GM12873 (cell line): ENCODE data around the gene GLB1L2.

Source experiments
- CTCF ChIP-seq: IDR thresholded peaks from 2 replicates; pipeline ENCODE4 v1.5.1; 2012; ENCODE audit warnings: low read depth, mild to moderate bottlenecking, moderate library complexity, low read length, control low read depth; ENCODE audit not compliant: insufficient read depth; ENCODE audit errors: missing control alignments

Gene GLB1L2

DNA sequence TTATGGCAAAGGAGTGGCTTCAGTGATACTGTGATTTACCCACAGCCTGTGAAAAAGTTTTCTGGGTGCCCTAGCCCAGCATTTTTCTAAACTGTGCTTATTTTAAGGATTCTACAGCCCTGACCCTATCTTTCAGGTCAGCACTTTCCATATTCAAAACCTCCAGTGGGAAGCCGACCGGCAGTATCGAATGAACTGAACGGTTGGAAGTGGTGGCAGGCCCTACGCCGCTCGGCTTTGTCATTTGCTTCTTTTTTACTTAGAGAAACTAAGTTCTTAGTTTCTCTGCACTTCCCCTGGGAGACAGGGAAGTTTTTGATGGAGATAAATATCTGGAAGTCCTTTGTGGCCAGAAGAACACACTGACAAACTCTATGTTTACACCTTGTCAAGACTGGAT lies 994 bp downstream of the GLB1L2 start:
- no peak for TF ChIP-seq CTCF

- TF ChIP-seq CTCF = no peak
Measured at GRCh38 chr11:134333312-134333711, 1.5 kb downstream of the GLB1L2 start.

- no peak for TF ChIP-seq CTCF
Measured at GRCh38 chr11:134333946-134334345, 2.2 kb downstream of the GLB1L2 start.

DNA sequence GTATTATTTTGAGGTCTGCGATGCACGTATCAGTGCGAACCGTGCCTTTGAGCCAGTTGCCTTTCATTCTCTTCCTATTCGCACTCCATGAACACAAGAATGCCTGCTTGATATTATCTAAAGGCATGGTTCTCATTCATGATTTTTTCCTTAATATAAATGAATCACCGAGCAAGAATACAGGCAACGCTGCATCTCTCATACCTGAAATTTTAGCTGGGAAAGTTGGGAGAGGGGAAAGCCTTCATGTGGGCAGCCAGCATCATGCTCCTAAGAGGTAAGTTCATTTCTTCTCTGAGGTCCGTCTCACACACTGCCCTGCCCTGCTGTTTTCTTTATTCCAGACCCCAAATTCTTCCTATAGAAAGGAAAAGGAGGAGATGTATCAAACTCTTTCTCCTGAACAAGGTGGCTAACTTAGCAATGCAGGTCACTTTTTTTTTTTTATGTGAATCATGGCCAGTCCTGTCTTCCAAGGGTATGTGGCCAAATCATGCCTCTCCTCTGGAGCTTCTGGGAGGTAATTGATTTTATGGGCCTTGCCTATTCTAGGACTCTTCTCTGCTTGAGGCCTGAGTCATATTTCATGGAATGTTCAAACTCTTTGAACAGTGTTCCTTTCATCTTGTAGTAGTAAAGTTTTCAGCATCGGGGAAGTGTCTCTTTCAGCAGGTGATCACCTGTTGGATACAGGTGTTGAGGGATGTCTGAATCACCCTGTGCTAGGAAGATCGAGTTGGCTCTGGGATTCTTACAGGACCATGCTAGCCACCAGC lies 3.2 kb downstream of the GLB1L2 start:
- TF ChIP-seq CTCF = no peak

DNA sequence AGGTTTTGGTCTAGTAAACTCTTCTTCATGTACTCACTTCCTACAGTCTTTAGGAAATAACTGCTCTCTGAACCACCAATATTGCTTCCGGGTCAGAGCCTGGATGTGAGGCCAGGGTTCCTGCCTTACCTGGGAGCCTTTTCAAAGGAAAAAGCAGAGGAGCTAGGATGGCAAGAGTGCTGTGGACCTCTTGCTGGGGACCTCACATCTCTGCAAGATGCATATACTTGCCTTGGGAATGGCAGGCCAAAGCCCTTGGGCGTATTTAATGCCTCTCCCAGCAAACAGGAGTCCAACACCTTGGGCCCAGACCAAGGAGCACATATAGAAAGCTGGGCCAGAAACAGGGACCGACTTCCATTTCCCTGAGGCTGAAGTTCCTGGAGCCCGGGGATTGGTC lies 5.3 kb downstream of the GLB1L2 start:
- no peak for TF ChIP-seq CTCF

DNA sequence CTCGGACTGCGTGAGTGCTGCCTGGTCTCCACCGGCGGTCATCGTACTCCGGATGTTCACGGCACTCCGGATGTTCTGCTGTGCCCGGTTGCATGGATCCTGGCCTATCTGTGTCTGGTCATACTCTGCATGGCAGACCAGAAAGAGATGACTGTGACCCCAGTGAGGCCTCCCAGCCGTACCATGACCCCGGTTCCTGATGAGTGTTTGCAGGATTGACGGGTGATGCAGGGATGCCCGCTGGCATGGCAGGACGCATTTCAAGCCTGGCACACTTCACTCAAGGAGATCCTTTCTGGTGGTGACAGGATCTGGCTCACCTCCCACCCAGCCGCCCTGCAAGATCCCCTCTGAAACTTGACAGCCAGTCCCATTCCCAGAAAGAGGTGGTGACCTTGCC lies 6.3 kb downstream of the GLB1L2 start:
- no peak for TF ChIP-seq CTCF

DNA sequence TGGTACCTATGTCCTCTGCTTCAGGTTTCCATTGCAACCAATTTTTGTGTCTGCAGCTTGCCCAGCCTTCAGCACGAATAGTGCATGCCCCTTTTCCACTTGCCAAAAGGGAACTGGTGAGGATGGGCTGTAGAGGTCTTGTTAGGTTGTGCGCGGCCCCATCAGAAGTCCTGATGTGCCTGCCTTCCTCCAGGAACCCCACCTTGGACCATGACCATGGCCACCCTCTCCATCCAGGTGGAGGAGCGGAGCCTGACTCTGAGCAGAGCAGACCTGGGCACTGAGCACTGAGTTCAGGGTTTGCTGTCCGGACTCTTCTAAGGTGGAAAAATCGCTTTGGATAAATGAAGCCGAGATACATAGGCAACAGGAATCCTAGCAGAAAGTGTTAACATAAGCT lies 6.9 kb downstream of the GLB1L2 start:
- TF ChIP-seq CTCF = no peak

DNA sequence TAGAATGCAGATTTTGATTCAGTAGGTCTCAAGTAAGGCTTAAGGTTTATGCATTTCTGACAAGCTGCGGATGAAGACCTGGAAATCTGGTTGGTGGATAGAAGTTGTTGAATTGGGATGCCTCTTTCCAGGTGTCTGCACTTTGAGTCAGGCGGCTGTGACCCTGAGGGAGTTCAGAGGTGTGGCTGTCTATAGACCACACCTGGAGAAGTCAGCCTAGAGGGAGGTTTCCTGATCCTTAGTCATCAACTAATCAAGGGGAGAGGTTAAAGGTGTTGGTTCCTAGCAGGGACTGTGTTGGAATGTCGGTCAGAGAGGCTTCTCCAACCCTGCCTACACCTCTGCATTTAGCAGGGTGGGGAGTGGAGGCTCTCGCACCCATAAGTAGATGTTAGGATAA lies 8.0 kb downstream of the GLB1L2 start:
- no peak for TF ChIP-seq CTCF
